ENCODE measurements around the gene NTSR1. TPM values are rescaled to one million over a fixed set of nuclear protein-coding genes. Genes with fewer than 3 reads are reported as not detected.

Gene NTSR1
- total and polyA plus RNA-seq, 2 experiments from 2014 or later: 0.15 to 1.4 TPM

DNA sequence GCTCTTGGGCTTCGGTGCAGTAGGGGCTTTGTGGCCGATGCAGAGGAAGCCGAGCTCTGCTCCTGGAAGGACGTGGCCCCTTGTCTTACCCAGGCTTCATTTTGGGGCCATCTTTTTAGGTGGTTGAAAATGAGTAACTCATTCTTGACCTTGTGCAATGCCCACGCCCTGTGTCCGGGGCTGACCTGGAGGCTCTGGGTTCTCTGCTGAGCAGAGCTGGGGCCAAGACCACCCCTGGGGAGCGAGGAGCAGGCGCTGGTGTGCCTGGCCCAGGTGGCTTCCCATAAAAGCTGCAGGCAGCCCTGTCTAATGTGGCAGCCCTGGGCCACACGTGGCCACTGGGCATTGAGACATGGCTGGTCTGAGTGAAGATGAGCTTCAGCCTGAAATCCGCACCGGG lies 25.7 kb downstream of the NTSR1 start:
- Histone ChIP-seq H4K20me1 (replicated peaks; ENCODE audit: insufficient read depth) (no peaks in the 10 kb centered on the region), H3K4me1 (ENCODE audit: insufficient read depth) (no peaks in the 10 kb centered on the region), H3K36me3 (ENCODE audit: insufficient read depth) (no peaks in the 10 kb centered on the region), H3F3A (replicated peaks; ENCODE audit: low read depth) (no peaks in the 10 kb centered on the region), H3K9me2 (ENCODE audit: insufficient read depth) (no peaks in the 10 kb centered on the region), H3K4me2 (no peak overlapping the region), H3K79me2 (replicated peaks; ENCODE audit: insufficient read depth) (no peaks in the 10 kb centered on the region), H3K27me3 (ENCODE audit: insufficient read depth) (no peaks in the 10 kb centered on the region), H3K4me3 (no peak overlapping the region), H3K27ac (ENCODE audit: low read depth) (no peak overlapping the region), H2AFZ (no peak overlapping the region)
- peaks cover 11% of the 10 kb centered on the region for H3K4me1 Mint-ChIP-seq
- ATAC-seq: no peak
- no peak overlapping the region for H3K27ac Mint-ChIP-seq
- H3K4me3 Mint-ChIP-seq: no peak overlapping the region
- TF ChIP-seq ZNF331 (CRISPR knock-in tag; IDR thresholded peaks at IDR 0.05; ENCODE audit: low read depth) (no peak), EZH2phosphoT487 (IDR thresholded peaks at IDR 0.05; ENCODE audit: unreplicated experiment) (no peak), ZNF114 (CRISPR knock-in tag; IDR thresholded peaks at IDR 0.05) (no peak), POLR2AphosphoS5 (IDR thresholded peaks at IDR 0.05; ENCODE audit: low read depth) (no peak), EZH2 (IDR thresholded peaks at IDR 0.05; ENCODE audit: low read depth, unreplicated experiment) (no peak)
- TF ChIP-seq, protein P1, sequence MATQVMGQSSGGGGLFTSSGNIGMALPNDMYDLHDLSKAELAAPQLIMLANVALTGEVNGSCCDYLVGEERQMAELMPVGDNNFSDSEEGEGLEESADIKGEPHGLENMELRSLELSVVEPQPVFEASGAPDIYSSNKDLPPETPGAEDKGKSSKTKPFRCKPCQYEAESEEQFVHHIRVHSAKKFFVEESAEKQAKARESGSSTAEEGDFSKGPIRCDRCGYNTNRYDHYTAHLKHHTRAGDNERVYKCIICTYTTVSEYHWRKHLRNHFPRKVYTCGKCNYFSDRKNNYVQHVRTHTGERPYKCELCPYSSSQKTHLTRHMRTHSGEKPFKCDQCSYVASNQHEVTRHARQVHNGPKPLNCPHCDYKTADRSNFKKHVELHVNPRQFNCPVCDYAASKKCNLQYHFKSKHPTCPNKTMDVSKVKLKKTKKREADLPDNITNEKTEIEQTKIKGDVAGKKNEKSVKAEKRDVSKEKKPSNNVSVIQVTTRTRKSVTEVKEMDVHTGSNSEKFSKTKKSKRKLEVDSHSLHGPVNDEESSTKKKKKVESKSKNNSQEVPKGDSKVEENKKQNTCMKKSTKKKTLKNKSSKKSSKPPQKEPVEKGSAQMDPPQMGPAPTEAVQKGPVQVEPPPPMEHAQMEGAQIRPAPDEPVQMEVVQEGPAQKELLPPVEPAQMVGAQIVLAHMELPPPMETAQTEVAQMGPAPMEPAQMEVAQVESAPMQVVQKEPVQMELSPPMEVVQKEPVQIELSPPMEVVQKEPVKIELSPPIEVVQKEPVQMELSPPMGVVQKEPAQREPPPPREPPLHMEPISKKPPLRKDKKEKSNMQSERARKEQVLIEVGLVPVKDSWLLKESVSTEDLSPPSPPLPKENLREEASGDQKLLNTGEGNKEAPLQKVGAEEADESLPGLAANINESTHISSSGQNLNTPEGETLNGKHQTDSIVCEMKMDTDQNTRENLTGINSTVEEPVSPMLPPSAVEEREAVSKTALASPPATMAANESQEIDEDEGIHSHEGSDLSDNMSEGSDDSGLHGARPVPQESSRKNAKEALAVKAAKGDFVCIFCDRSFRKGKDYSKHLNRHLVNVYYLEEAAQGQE (IDR thresholded peaks at IDR 0.05; ENCODE audit: unreplicated experiment): no peak
- TF ChIP-seq, protein P2, sequence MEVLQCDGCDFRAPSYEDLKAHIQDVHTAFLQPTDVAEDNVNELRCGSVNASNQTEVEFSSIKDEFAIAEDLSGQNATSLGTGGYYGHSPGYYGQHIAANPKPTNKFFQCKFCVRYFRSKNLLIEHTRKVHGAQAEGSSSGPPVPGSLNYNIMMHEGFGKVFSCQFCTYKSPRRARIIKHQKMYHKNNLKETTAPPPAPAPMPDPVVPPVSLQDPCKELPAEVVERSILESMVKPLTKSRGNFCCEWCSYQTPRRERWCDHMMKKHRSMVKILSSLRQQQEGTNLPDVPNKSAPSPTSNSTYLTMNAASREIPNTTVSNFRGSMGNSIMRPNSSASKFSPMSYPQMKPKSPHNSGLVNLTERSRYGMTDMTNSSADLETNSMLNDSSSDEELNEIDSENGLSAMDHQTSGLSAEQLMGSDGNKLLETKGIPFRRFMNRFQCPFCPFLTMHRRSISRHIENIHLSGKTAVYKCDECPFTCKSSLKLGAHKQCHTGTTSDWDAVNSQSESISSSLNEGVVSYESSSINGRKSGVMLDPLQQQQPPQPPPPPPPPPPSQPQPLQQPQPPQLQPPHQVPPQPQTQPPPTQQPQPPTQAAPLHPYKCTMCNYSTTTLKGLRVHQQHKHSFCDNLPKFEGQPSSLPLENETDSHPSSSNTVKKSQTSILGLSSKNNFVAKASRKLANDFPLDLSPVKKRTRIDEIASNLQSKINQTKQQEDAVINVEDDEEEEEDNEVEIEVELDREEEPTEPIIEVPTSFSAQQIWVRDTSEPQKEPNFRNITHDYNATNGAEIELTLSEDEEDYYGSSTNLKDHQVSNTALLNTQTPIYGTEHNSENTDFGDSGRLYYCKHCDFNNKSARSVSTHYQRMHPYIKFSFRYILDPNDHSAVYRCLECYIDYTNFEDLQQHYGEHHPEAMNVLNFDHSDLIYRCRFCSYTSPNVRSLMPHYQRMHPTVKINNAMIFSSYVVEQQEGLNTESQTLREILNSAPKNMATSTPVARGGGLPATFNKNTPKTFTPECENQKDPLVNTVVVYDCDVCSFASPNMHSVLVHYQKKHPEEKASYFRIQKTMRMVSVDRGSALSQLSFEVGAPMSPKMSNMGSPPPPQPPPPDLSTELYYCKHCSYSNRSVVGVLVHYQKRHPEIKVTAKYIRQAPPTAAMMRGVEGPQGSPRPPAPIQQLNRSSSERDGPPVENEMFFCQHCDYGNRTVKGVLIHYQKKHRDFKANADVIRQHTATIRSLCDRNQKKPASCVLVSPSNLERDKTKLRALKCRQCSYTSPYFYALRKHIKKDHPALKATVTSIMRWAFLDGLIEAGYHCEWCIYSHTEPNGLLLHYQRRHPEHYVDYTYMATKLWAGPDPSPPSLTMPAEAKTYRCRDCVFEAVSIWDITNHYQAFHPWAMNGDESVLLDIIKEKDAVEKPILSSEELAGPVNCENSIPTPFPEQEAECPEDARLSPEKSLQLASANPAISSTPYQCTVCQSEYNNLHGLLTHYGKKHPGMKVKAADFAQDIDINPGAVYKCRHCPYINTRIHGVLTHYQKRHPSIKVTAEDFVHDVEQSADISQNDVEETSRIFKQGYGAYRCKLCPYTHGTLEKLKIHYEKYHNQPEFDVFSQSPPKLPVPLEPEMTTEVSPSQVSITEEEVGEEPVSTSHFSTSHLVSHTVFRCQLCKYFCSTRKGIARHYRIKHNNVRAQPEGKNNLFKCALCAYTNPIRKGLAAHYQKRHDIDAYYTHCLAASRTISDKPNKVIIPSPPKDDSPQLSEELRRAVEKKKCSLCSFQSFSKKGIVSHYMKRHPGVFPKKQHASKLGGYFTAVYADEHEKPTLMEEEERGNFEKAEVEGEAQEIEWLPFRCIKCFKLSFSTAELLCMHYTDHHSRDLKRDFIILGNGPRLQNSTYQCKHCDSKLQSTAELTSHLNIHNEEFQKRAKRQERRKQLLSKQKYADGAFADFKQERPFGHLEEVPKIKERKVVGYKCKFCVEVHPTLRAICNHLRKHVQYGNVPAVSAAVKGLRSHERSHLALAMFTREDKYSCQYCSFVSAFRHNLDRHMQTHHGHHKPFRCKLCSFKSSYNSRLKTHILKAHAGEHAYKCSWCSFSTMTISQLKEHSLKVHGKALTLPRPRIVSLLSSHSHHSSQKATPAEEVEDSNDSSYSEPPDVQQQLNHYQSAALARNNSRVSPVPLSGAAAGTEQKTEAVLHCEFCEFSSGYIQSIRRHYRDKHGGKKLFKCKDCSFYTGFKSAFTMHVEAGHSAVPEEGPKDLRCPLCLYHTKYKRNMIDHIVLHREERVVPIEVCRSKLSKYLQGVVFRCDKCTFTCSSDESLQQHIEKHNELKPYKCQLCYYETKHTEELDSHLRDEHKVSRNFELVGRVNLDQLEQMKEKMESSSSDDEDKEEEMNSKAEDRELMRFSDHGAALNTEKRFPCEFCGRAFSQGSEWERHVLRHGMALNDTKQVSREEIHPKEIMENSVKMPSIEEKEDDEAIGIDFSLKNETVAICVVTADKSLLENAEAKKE (CRISPR knock-in tag; IDR thresholded peaks at IDR 0.05): no peak
- TF ChIP-seq, protein P3, sequence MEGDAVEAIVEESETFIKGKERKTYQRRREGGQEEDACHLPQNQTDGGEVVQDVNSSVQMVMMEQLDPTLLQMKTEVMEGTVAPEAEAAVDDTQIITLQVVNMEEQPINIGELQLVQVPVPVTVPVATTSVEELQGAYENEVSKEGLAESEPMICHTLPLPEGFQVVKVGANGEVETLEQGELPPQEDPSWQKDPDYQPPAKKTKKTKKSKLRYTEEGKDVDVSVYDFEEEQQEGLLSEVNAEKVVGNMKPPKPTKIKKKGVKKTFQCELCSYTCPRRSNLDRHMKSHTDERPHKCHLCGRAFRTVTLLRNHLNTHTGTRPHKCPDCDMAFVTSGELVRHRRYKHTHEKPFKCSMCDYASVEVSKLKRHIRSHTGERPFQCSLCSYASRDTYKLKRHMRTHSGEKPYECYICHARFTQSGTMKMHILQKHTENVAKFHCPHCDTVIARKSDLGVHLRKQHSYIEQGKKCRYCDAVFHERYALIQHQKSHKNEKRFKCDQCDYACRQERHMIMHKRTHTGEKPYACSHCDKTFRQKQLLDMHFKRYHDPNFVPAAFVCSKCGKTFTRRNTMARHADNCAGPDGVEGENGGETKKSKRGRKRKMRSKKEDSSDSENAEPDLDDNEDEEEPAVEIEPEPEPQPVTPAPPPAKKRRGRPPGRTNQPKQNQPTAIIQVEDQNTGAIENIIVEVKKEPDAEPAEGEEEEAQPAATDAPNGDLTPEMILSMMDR (conservative IDR thresholded peaks at IDR 0.05; ENCODE audit: low read depth in 2 of 2): no peak
- DNase-seq (ENCODE audit: low spot score): no peak
- H3K27me3 Mint-ChIP-seq (ENCODE audit: insufficient read depth, low read depth, poor library complexity): peaks cover 5% of the 10 kb centered on the region
- H3K9me3 Mint-ChIP-seq: no peaks in the 10 kb centered on the region
- H3K36me3 Mint-ChIP-seq (ENCODE audit: low read depth): no peaks in the 10 kb centered on the region

Measured in GM23338 (cell line).